Stimulated activated CD8-positive, alpha-beta memory T cell treated with anti-CD3 and anti-CD28 coated beads, Interleukin-4, amount 100 ng/mL, for 24 hours (primary cell): Measurements from ENCODE around the gene MTG2.

Experiments
- DNase-seq: peaks from one replicate; pipeline ENCODE4 v3.0.0-alpha.2; 2020; ENCODE audit warnings: low read depth

Gene MTG2

DNA sequence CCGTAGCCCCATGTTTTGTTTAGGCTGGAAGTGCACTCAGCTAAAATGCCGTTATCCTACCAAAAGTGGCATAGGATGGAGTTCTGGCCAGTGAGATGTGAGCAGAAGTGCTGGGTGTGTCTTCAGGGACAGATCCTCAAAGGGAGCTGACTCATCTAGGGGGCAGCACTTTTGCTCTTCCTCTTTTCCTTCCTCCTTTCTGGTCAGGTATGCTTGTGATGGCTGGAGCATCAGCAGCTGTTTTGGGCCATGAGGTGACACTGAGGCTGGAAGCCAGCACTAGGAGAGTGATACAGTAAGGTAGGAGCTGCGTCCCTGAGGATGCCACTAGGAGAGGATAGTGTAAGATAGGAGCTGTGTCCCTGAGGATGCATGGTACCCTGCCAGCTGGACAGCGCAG, 50.9 kb downstream of the MTG2 start:
- no peak for DNase-seq

DNA sequence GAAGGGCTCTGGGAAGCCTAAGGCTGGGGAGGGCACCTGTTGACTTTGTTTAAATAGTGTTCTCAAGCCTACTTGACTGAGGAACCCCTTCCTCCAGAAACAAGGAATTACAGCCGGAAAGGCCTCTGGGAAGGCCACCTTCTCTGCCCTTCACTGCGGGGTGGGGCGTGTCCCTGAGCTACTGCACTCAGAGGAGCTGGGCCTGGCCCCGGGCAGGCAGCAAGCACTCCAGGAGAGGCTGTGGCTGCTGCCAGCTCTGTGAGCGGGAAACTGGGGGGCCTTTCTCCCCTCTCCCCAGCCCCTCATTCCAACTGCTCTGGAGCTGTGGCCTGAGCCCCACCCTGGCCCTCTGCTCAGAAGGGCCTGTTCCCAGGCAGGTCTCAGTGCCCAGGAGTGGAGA, 51.5 kb downstream of the MTG2 start:
- DNase-seq = no peak

DNA sequence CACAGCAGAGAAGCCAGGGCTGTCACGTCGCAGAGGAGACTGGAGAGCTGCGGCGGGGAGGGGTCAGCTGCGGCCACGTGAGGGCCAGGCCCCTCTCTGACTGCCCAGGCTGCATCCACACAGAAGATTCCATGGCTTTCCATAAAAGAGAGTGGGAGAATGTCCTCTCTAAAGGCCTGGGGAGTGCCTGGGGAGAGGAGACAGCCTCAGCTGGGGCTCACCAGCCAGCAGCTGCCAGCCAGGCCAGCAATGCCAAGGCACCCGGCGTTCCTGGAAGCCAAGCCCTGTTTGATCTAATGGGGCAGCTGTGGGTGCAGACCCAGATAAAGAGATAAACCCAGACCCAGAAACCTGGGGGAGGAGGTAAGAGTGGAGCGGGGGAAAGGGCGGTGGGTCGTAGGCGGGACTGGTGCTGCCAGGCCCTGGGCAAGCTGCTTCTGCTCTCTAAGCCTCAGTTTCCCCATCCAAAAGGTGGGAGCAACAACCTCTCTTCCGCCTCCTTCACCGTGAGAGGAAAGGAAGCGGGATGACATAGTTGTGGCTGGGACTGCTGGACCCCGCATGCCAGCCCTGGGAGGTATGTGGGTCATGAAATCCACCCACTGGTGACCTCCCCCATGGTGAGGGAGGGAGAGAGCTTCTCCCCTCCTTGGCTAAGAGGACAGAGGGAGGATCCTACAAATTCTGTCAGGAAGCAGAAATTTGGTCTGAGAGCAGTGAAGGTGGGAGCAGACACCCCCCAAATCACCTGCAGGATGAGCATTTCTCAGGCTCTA, 52.4 kb downstream of the MTG2 start:
- no peak for DNase-seq

DNA sequence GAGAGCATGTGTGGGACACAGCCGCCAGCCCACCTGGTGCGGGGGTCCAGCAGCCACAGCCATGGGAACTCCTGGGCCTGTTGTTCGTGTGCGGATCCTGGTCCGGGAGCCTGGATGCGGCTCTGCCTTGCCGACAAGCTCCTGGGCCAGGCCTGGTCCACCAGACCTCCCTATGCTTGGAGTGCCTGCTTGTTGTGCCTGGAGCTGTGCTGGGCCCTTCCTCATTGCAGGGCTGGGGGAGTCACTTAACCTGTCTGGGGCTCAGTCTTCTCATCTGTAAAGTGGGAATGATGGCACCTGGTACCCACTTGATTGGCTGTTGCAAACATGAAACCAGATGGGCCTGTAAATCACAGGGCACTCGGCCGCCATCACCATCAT, 52.9 kb downstream of the MTG2 start:
- DNase-seq = no peak

DNA sequence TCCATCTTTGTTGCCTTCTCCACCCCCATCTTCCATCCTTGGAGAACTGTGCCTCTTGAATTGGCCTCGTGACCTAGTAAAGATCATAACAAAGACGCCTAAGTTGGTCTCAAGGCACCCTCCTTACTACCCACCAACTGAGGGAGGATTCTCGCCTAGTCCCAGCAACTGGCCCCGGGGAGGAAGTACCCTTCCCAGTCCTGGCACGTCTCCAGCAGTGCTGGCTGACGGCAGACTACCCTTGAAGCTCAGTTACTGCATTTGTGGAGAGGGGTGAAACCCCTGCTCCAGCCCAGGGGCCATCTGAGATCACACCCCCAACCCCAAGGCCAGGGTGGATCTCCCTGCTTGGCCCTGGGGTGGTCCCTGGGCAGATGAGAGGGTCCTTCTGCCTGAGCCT, 53.4 kb downstream of the MTG2 start:
- no peak for DNase-seq

DNA sequence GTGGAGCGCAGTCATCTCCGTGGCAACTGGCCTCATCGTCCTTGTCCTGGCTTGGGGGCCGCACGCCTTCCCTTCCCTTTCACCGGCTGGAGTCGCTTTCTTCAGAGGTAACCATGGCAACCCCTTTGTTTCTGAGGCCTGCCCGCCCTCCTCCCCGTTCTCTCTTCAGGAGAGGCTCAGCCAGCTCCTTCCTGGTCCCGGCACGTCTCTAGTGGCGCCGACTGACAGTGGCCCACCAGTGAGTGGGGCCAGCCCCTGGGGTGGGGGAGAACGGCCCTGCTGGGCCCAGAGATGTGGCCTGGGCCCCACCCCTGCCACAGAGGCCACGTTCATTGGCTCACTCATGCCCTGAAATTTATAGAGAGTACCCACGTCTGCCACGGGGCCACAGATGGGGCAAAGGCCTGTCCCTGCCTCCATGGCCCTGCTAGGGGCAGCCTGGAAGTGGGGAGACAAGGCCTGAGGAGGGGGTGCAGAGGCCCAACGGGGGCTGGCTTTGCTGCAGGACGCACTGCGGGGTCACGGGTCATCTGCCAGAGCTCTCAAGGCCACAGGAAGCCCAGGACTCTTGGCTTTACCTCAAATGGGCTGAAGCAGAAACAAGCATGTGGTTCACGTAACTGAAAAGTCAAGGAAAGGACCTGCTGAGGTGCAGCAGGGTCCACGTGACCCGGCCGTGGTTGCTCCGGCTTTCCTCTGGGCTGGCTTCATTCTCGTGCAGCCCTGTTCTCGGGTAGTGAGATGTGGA, 54.1 kb downstream of the MTG2 start:
- no peak for DNase-seq

DNA sequence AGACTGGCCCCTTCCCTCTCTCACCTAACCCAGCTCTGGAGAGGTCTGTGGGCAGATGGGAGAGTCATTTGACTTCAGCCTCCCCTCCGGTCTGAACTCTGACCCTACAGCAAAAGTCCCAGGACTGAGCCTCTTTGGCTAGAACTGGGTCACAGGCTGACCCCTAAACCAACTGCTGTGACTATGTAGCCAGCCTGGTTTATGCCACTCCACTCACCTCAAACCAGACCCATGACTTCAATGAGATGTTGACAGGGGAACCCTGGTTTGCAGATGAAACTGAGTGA, 54.6 kb downstream of the MTG2 start:
- no peak for DNase-seq

DNA sequence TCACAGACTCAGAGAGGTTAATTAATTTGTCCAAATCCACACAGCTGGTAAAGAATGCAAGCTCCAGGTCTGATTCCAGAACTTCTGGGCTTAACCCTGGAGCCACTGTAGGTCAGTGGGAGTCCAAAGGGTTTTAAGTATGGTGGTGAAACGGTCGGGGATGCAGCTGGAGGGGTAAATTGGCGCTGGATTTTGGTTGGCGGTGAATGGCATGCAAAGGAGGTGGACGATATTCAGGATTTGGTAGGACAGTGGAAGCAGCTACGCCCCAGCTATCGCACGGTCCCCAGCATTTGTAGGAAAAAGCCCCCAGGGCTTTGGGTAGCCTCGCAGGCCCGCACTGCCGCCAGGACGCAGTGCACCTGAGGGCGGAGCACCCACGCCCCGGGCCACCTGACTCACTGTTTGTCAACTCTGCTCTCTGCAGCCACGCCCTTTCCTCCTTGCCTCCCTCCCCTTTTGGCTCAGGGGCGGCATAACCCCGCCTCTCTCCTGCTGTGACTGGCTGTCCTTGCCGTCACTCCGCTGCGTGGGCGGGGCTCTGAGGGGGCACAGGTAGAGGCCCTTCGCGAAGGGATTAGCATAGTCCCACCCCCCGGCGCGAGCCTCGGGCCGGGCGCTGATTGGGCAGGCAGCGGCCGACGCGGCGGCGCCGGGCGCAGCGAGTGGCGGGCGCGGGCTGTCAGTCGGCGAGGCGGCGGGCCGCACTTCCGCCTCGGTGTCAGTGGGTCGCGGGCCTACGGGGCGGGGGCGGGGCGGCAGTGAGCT, 55.2 kb downstream of the MTG2 start, which contains the start of gene OSBPL2:
Gene OSBPL2 (plus strand): TSS at position 721 of the 768 bp plus-strand sequence. CDS start 17,664 bp downstream, outside the sequence.
- DNase-seq = peak; percentile 99

DNA sequence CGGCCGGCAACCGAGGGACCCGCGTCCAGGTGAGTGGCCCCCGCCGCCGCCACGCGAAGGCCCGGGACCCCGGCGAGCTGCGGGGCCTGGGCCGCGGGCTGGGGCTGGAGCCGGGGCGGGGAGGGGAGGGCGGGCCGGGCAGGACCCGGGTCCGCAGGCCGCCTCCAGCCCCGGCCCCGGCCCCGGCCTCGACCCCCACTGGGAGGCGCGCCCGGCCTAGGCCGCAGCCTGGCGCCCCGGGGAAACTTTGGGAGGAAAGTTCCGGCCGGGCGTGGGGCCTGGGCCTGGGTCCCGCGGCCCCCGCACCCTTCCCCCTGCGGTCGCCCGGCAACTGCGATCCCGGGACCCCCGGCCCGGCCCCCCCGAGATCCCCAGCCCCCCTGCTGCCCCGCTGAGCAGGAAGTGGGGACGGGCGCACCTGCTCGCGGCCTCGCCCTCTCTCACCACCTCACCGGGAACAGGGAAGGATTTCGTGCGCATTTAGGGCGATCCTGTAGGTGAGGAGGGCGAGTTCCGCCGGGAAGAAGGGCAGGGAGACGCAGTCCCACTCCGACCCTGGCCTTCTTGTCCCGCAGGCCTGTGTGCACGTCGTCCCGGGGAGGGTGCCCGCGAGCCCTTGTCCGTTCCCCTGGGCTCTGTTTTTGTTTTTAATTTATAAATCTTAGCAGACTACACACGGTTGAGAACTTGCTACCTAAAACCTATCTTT, 55.9 kb downstream of the MTG2 start:
- no peak for DNase-seq

DNA sequence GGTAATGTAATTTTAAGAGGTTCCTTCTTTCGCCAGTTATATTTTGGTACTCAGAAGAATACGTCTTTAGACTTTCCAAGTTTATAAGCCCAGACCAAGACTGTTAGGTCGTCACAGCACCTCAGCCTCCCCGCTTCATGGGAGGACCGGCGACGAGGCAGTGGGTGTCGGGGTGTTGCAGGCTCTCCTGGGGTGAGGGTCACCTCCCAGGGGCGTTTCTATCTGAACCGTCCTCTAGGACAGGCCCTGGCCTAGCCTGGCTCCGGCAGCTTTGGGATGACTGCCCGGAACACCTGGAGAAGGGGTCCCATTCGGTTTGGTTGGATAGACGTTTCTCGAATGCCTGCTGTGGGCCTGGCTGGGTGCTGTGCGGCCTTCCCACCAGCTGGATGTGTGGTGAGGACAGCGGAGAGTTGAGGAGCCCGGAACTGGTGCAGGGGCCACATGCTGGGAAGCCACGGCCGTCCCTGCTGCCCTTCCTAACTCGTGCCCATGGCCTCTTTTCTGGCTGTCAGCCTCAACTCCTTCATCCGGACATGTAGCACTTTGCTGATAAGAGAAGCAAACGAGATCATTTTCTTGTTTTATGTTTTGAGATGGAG, 56.6 kb downstream of the MTG2 start:
- DNase-seq = no peak

DNA sequence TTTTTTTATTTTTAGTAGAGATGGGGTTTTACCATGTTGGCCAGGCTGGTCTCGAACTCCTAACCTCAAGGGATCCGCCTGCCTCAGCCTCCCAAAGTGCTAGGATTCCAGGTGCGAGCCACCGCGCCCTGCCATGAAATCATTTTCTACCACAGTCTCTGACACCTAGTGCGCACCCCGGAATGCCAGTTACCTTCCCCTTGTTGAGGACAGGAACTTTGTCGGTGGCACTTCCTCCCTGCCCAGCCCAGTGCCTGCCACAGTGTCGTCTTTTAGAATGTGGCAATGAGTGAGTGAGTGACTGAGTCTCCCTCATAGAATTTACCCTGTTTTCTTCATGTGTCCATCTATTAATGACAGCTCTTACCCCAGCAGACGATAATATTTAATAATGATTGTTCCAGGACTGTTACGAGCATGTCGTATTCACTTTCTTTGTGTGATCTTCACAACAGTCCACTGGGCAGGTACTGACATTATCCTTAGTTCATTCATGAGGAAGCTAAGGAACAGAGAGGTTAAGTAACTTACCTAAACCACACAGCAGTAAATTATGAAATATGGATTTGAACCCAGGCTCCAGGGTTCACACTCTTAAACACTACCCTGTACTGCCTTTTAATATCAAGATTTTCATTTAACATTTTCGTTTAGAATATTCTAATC, 57.3 kb downstream of the MTG2 start:
- no peak for DNase-seq

DNA sequence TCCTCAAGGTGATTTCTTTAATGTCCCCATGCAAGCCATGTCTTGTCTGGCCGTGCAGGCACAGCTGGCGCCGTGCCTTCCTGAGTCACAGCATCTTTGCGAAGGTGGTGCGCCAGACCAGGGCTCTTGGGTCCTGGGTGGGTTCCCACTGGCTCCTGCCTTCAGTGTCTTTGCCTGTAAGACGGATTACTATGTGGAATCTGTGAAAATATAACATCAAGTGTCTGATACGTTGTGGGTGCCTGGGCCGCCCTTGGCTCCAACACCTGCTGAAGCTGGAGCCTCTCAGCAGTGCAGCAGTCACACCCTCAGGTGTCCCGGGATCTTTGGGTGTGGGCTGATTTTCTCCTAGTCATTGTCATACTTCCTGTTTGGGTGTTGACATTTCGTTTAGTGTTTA, 58.7 kb downstream of the MTG2 start:
- no peak for DNase-seq

DNA sequence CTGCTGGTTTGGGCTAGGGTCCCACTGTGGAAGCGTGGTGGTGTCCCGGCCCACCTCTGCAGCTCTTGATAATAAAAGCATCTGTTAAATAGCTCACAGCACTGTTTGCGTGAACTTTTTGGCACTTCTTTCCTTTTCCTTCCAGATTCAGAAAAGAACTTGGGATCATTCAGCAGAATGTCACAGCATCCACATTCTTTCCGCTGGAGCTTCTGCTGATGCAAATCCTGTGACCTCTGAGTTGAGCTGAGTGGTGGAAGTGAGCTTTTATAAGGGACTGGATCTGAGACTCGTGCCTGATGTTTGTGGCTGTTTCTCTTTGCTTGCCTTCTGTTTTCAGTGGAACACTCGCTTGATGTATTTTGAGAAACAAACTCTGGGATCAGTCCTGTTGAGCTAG, 59.3 kb downstream of the MTG2 start:
- no peak for DNase-seq

DNA sequence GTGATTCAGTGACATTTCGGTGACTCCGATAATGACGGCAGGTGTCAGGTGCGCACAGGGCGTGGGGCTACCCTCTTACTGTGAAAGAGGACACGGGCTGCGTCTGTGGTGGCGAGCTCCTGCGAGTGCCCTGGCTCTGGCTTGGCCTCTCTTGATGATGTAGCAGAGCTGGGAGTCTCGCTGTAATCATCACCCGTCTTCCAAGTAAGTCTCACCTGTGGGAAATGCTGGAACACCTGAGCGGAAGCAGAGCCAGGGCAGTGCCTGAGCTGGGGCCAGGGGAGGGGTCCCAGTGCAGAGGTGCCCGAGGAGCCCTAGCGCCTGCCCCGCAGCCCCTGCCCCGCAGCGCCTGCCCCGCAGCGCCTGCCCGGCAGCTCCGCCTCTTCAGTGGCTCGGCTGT, 60.3 kb downstream of the MTG2 start:
- no peak for DNase-seq

DNA sequence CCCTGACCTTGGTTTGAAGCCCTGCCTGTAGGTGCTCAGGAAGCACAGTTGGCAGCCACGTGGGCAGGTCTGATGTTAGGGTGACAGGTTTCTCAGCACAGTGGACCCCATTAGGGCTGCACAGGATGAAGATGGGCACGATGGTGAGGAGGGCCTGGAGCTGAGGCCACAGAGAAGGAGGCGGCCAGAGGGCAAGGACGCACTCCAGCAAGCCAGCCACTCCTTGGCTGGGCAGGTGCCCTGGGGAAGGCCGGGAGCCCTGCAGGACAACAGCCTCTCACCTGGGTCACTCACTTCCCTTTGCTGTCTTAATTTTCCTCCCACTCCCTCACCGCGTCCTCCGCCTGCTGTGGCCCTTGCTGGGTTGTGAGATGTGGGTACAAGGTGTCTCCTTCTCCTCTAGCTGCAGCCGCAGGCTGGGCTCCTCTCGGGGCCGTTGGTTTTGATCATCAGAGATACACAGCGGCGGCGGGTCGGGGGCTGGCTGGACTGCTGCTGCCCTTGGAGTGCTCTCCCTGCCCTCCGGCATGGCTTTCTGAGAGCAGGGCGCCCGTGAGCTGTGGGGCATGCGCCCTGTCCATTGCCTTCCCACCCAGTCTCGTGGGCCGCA, 61.2 kb downstream of the MTG2 start:
- no peak for DNase-seq

DNA sequence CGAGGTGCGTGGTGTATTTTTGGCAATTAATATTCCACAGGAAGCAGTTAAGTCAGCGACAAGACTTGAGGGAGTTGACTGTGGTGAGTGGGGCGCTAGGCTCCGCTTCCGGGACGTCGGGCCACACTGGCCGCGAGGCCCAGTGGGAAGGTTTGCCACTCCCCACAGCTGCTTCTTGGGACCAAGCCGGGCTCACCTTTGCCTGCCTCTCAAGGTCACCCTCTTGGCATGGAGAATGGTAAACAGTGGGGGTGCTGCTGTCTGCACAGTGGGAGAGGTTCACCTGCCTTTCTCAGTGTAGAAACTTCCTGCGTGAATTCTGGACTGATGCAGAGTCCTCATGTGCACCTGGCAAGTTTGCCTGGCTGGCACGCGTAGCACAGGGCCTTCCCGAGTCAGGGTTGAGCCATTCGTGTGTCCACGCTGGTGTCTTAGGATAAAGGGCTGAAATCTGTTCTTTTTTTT, 61.8 kb downstream of the MTG2 start:
- no peak for DNase-seq

DNA sequence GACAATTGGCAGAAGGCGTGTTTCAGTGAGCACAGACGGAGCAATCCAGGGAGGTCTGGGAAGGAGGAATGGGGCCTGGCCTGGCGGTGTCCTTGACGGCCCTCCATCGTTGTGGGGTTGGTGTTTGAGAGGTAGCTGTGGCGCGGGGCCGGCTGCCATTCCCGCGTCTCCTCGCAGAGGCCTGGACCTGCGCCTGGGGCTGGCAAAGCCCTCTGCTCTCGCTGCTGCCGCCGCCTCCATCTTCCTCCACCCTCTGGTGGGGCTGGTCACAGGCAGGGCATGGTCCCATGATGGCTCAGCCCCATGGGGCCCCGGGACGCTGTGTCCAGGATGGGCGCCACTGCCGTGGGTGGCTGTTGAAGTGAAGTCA, 63.1 kb downstream of the MTG2 start:
- DNase-seq = no peak

DNA sequence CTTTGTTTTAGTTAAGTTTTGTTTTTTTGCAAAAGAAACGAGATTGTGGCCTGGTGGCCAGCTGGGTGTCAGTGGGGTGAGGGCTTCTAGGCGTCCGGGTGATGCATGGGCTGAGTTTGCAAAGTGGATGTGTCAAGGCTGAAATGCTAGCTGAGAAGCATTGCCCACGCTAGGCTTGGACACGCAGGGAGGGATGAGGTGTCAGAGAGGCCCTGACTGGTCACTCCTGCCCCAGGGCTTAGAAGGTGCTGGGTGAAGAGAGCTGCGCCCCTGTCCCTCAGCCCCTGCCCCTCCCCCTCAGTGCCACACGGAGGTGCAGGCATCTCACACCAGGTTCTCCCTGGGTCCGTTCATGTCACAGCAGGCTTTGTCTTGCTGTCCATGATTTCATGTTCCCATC, 63.6 kb downstream of the MTG2 start:
- no peak for DNase-seq

DNA sequence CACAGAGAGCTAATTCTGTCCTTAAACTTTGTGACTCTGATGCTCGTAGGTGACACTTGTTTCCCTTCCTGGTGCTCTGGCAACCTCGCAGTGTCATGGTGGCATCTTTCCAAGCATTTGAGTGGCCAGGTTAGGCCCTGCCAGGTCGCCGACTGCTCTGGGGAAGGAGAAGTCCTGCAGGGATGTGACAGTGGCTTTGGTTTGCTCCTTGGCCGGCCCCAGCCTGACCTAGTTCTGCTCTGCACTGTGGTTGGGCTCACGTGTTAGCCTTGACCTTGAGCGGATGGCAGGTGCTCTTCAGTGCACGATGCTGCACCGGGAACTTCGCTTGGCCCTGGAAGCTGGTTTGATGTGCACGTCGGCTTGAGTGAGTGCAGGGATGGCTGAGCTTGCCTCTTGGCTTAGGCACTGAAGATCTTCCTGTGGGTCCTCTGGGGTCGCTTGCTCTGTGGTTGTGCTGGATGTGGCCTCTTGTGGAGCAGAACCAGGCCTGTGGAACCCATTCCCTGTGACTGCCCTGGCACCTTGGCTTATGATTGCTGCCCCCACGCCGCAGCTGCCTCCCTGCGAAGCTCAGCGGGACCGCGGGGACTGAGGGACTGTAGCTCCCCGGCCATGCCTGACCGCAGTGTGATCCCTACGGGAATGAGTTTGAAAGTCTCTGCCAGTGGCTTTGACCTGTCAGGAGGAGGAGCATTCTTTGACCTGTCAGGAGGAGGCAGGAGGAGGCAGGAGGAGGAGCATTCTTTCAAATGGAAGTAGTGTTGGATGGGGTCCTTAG, 64.2 kb downstream of the MTG2 start:
- DNase-seq = no peak

DNA sequence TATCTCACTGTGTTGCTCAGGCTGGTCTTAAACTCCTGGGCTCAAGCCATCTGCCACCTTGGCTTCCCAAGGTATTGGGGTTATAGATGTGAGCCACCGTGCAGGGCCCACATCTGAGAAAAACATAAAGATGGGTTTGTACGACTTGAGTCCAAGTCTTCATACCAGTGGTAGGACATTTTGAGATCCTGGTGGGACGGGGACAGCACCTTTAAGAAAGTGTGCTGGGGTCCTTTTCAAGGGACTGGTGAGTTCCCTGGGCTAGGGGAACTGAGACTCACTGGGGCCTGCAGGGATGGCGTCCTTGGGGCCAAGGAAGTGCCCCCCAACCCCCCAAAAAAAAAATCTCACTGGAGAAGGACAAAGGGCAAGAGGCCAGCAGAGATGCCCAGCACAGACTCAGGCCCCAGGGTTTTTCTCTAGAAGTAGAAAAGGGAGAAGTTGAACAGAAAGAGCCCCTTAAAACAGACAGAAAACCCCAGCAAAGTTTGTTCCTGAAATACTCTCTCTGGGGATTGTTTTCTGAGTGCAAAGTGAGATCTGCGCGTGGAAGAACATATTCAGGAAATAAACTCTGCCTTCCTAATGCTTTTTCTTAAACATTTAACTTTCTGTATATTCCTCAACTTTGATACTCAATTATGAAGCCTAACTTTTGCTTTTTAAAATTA, 66.2 kb downstream of the MTG2 start:
- DNase-seq = no peak
